ENCODE data around the gene ZSWIM3. TPM values are rescaled to one million over a fixed set of nuclear protein-coding genes. Genes with fewer than 3 reads are reported as not detected.

The ZSWIM3 gene
- total RNA-seq, 1 donor from 2014 or later: 6.7 TPM

- no peak for DNase-seq (ENCODE audit: extremely low read depth, low read depth, low spot score)
Observed at GRCh38 chr20:45925821-45926506, 68.5 kb downstream of the ZSWIM3 start.

- no peak for DNase-seq (ENCODE audit: extremely low read depth, low read depth, low spot score)
Observed at GRCh38 chr20:45926731-45927070, 69.3 kb downstream of the ZSWIM3 start.

GRCh38 chr20:45927071-45927878 is 69.9 kb downstream of the ZSWIM3 start:
- DNase-seq (ENCODE audit: extremely low read depth, low read depth, low spot score): no peak

Other genes starting within 250 kb of the ZSWIM3 start
- not detected in 2 replicates for gene WFDC10A, start 227.9 kb upstream of the ZSWIM3 start, total RNA-seq
- gene WFDC9, start 226.3 kb upstream of the ZSWIM3 start, total RNA-seq: not detected in 2 replicates
- gene WFDC11, start 187.4 kb upstream of the ZSWIM3 start, total RNA-seq: not detected in 2 replicates
- gene WFDC13, start 155.6 kb upstream of the ZSWIM3 start, total RNA-seq: not detected in 2 replicates
- not detected in 2 replicates for gene WFDC10B, start 152.6 kb upstream of the ZSWIM3 start, total RNA-seq
- gene SPINT4, start 135.3 kb upstream of the ZSWIM3 start, total RNA-seq: not detected in 2 replicates
- 0.99 TPM in 1 of 2 replicates, not detected in the other for gene WFDC3, start 65.7 kb upstream of the ZSWIM3 start, total RNA-seq
- 30.6 and 39.5 TPM in 2 replicates for gene DNTTIP1, start 65.7 kb upstream of the ZSWIM3 start, total RNA-seq
- gene UBE2C, start 45.0 kb upstream of the ZSWIM3 start, total RNA-seq: 28.8 and 38.3 TPM in 2 replicates
- gene TNNC2, start 30.3 kb upstream of the ZSWIM3 start, total RNA-seq: not detected in 2 replicates
- 24.7 and 26.3 TPM in 2 replicates for gene SNX21, start 23.8 kb upstream of the ZSWIM3 start, total RNA-seq
- gene ACOT8, start 222 bp upstream of the ZSWIM3 start, total RNA-seq: 31.0 and 32.3 TPM in 2 replicates
- gene ZSWIM1, start 23.6 kb downstream of the ZSWIM3 start, total RNA-seq: 9.4 and 11.4 TPM in 2 replicates
- 0.29 TPM in 1 of 2 replicates, not detected in the other for gene SPATA25, start 30.0 kb downstream of the ZSWIM3 start, total RNA-seq
- 3.4 and 4.8 TPM in 2 replicates for gene NEURL2, start 33.6 kb downstream of the ZSWIM3 start, total RNA-seq
- gene CTSA, start 33.7 kb downstream of the ZSWIM3 start, total RNA-seq: 190 and 234 TPM in 2 replicates
- gene PLTP, start 54.5 kb downstream of the ZSWIM3 start, total RNA-seq: 24.6 and 28.1 TPM in 2 replicates
- 12.8 and 17.4 TPM in 2 replicates for gene PCIF1, start 77.1 kb downstream of the ZSWIM3 start, total RNA-seq
- 12.5 and 19.3 TPM in 2 replicates for gene ZNF335, start 114.6 kb downstream of the ZSWIM3 start, total RNA-seq
- 0.12 and 1.1 TPM in 2 replicates for gene MMP9, start 151.3 kb downstream of the ZSWIM3 start, total RNA-seq
- 0.34 and 2.2 TPM in 2 replicates for gene SLC12A5, start 171.6 kb downstream of the ZSWIM3 start, total RNA-seq
- 25.9 and 34.3 TPM in 2 replicates for gene NCOA5, start 232.3 kb downstream of the ZSWIM3 start, total RNA-seq

All from glomerular endothelial cell (primary cell).